Liver (tissue), 9 donors: ENCODE measurements around the gene SVEP1. TPM values are rescaled to one million over a fixed set of nuclear protein-coding genes. Genes with fewer than 3 reads are reported as not detected.

Experiments used
- DNase-seq: peaks from one replicate; pipeline ENCODE4 v3.0.0-alpha.2; 2017; ENCODE audit warnings: low spot score
- H3K27ac ChIP-seq, 2 donors: one replicate each; pipeline ENCODE4 v1.7.0; 2013; ENCODE audit warnings: inconsistent platforms in 2 of 2, low read length in 2 of 2, control low read depth in 1 of 2, low read depth in 1 of 2, mild to moderate bottlenecking in 1 of 2
- H3K27me3 ChIP-seq, 4 donors: one replicate each; pipeline versions ENCODE4 v1.6.1 to v1.7.0; 2013; ENCODE audit warnings: low read length in 3 of 4, inconsistent platforms in 1 of 4, mild to moderate bottlenecking in 1 of 4, moderate library complexity in 1 of 4; ENCODE audit not compliant: control insufficient read depth in 4 of 4, insufficient read depth in 4 of 4
- H3K36me3 ChIP-seq, 4 donors: one replicate each; pipeline versions ENCODE4 v1.6.1 to v1.7.0; 2013; ENCODE audit warnings: low read length in 3 of 4, mild to moderate bottlenecking in 3 of 4, low read depth in 1 of 4, moderate library complexity in 1 of 4; ENCODE audit not compliant: control insufficient read depth in 4 of 4, insufficient read depth in 3 of 4
- H3K4me1 ChIP-seq, 4 donors: one replicate each; pipeline versions ENCODE4 v1.6.1 to v1.7.0; 2013; ENCODE audit warnings: low read length in 3 of 4, mild to moderate bottlenecking in 3 of 4, moderate library complexity in 1 of 4; ENCODE audit not compliant: control insufficient read depth in 4 of 4, insufficient read depth in 4 of 4
- H3K4me3 ChIP-seq, 3 donors: one replicate each; pipeline versions ENCODE4 v1.6.1 to v1.7.0; 2013; ENCODE audit warnings: low read length in 3 of 3, control low read depth in 1 of 3, low read depth in 1 of 3, mild to moderate bottlenecking in 1 of 3
- H3K9ac ChIP-seq, 2 donors: one replicate each; pipeline ENCODE4 v1.7.0; 2013; ENCODE audit warnings: low read length in 2 of 2, mild to moderate bottlenecking in 2 of 2, moderate library complexity in 2 of 2, control low read depth in 1 of 2, low read depth in 1 of 2
- H3K9me3 ChIP-seq, 4 donors: one replicate each; pipeline versions ENCODE4 v1.6.1 to v1.7.0; 2013; ENCODE audit warnings: low read length in 3 of 4; ENCODE audit not compliant: control insufficient read depth in 4 of 4
- ATF3 ChIP-seq: IDR thresholded peaks from 2 replicates; pipeline ENCODE4 v1.6.1; 2016; ENCODE audit warnings: antibody characterized with exemption
- CTCF ChIP-seq: fragments of 150-350 bp; IDR thresholded peaks from 2 replicates; pipeline ENCODE4 v1.5.1; 2017; ENCODE audit warnings: improper control_type of control experiment, low read depth, low read length; ENCODE audit not compliant: missing input control
- EGR1 ChIP-seq, 2 donors: IDR thresholded peaks; 2 replicates each; pipeline ENCODE4 v1.6.1; 2016 to 2018; ENCODE audit warnings: antibody characterized with exemption in 2 of 2, low read depth in 2 of 2
- FOXA1 ChIP-seq: IDR thresholded peaks from 2 replicates; pipeline ENCODE4 v1.6.1; 2016; ENCODE audit warnings: antibody characterized with exemption
- FOXA2 ChIP-seq: IDR thresholded peaks from 2 replicates; pipeline ENCODE4 v1.6.1; 2016; ENCODE audit warnings: antibody characterized with exemption
- GABPA ChIP-seq, 2 donors: IDR thresholded peaks in 1 of 2; conservative IDR thresholded peaks in 1 of 2; 2 replicates each; pipeline ENCODE4 v1.6.1; 2016; ENCODE audit warnings: antibody characterized with exemption in 2 of 2, mild to moderate bottlenecking in 1 of 2, moderate library complexity in 1 of 2
- HNF4A ChIP-seq, 2 donors: conservative IDR thresholded peaks; 2 replicates each; pipeline ENCODE4 v1.6.1; 2016; ENCODE audit warnings: antibody characterized with exemption in 2 of 2, mild to moderate bottlenecking in 2 of 2
- HNF4G ChIP-seq: IDR thresholded peaks from 2 replicates; pipeline ENCODE4 v1.6.1; 2016; ENCODE audit warnings: antibody characterized with exemption
- JUND ChIP-seq, 2 donors: IDR thresholded peaks; 2 replicates each; pipeline ENCODE4 v1.6.1; 2016; ENCODE audit warnings: antibody characterized with exemption in 2 of 2
- MAX ChIP-seq: IDR thresholded peaks from 2 replicates; pipeline ENCODE4 v1.6.1; 2016; ENCODE audit warnings: antibody characterized with exemption
- NR2F2 ChIP-seq: IDR thresholded peaks from 2 replicates; pipeline ENCODE4 v1.6.1; 2016; ENCODE audit warnings: antibody characterized with exemption
- RAD21 ChIP-seq, 2 donors: IDR thresholded peaks; 2 replicates each; pipeline ENCODE4 v1.6.1; 2016; ENCODE audit warnings: antibody characterized with exemption in 2 of 2, mild to moderate bottlenecking in 2 of 2
- REST ChIP-seq: IDR thresholded peaks from 2 replicates; pipeline ENCODE4 v1.6.1; 2016; ENCODE audit warnings: antibody characterized with exemption, mild to moderate bottlenecking
- RXRA ChIP-seq, 2 donors: IDR thresholded peaks; 2 replicates each; pipeline ENCODE4 v1.6.1; 2017 to 2018; ENCODE audit warnings: antibody characterized with exemption in 2 of 2, mild to moderate bottlenecking in 1 of 2
- SP1 ChIP-seq: IDR thresholded peaks from 2 replicates; pipeline ENCODE4 v1.6.1; 2018; ENCODE audit warnings: antibody characterized with exemption, mild to moderate bottlenecking
- TAF1 ChIP-seq: conservative IDR thresholded peaks from 2 replicates; pipeline ENCODE4 v1.6.1; 2016; ENCODE audit warnings: antibody characterized with exemption, mild to moderate bottlenecking
- YY1 ChIP-seq: IDR thresholded peaks from 2 replicates; pipeline ENCODE4 v1.6.1; 2016; ENCODE audit warnings: antibody characterized with exemption, mild to moderate bottlenecking
- ZBTB33 ChIP-seq: IDR thresholded peaks from 2 replicates; pipeline ENCODE4 v1.6.1; 2016; ENCODE audit warnings: antibody characterized with exemption
- WGBS: extraction: QIAGEN DNeasy Blood & Tissue Kit; methylation state at CpG from one replicate; pipeline ENCODE4 v1.1.7; 2013; 5-methylcytosine and 5-hydroxymethylcytosine counted together
- polyA plus RNA-seq, 2 donors: library from polyadenylated mRNA; stranded (reverse) in 1 of 2; unstranded in 1 of 2; fragments of 200-250 nt in 1 of 2; fragments of >200 nt in 1 of 2; fragmentation: Nextera tagmentation in 1 of 2; extraction: Ambion mirVana in 1 of 2; gene quantifications; one replicate each; pipeline versions ENCODE4 v1.2.1 to v1.2.3, GENCODE V29; 2013 to 2015
- total RNA-seq, 2 donors: library from RNA; depleted of rRNA; stranded (reverse); fragments of >200 nt; gene quantifications; one replicate each; pipeline ENCODE4 v1.2.3, GENCODE V29; 2014
- donor health status: healthy.
- donor health status: healthy.
- donor health status: healthy.
- donor health status: healthy.
- donor health status: healthy.

SVEP1 gene
- total and polyA plus RNA-seq, 4 donors, result 0.58 to 7.5 (median 1.8) TPM

GRCh38 chr9:110332766-110333165 lies 246.8 kb downstream of the SVEP1 start:
- no peaks in the 10 kb centered on the region for H3K36me3 ChIP-seq
- H3K27me3 ChIP-seq, result no peaks in the 10 kb centered on the region
- TF ChIP-seq ZBTB33, result no peak
- no peak for TF ChIP-seq JUND (IDR thresholded peaks at IDR 0.05)
- no peak for TF ChIP-seq YY1
- no peak for TF ChIP-seq EGR1 (IDR thresholded peaks at IDR 0.05; ENCODE audit: low read depth in 2 of 2)
- no peak for TF ChIP-seq HNF4G
- no peak for TF ChIP-seq ATF3
- no peak for TF ChIP-seq TAF1
- TF ChIP-seq RAD21 (IDR thresholded peaks at IDR 0.05), result no peak
- TF ChIP-seq REST, result no peak
- no peak for TF ChIP-seq FOXA1
- no peak for TF ChIP-seq HNF4A (conservative IDR thresholded peaks at IDR 0.05)
- TF ChIP-seq MAX, result no peak
- TF ChIP-seq GABPA (IDR thresholded peaks at IDR 0.05 in 1 of 2, conservative IDR thresholded peaks at IDR 0.05 in 1 of 2), result no peak
- TF ChIP-seq FOXA2, result no peak
- no peak for TF ChIP-seq SP1
- no peak for TF ChIP-seq CTCF
- TF ChIP-seq NR2F2, result no peak
- TF ChIP-seq RXRA (IDR thresholded peaks at IDR 0.05), result no peak
- WGBS, result 90% methylated on average over 3 of the region's 3 CpGs
- no peak overlapping the region for H3K27ac ChIP-seq
- H3K4me3 ChIP-seq, result no peak overlapping the region
- H3K9ac ChIP-seq, result no peak overlapping the region
- H3K9me3 ChIP-seq, result peaks cover 0 to 3% (median 0%) of the 10 kb centered on the region in 4 donors
- DNase-seq, result no peak
- H3K4me1 ChIP-seq, result no peaks in the 10 kb centered on the region
